Stomach (tissue), 4 donors: ENCODE measurements around the gene NPTX1.

ENCODE experiments used
- POLR2AphosphoS5 ChIP-seq, 3 donors: sonication (generic); formaldehyde crosslinking; IDR thresholded peaks; one replicate each; pipeline ENCODE4 v1.6.1; 2016; ENCODE audit warnings: antibody characterized with exemption in 3 of 3
- TF ChIP-seq, protein P1 (sequence below), 7 experiments: fragments of 450-650 bp in 4 of 7; fragments of 200-600 bp in 3 of 7; sonication (generic) in 3 of 7; IDR thresholded peaks; one replicate each; pipeline ENCODE4 v1.5.1; 2016 to 2019; ENCODE audit warnings: antibody characterized with exemption in 7 of 7, control low read depth in 2 of 7, mild to moderate bottlenecking in 1 of 7

DNA sequence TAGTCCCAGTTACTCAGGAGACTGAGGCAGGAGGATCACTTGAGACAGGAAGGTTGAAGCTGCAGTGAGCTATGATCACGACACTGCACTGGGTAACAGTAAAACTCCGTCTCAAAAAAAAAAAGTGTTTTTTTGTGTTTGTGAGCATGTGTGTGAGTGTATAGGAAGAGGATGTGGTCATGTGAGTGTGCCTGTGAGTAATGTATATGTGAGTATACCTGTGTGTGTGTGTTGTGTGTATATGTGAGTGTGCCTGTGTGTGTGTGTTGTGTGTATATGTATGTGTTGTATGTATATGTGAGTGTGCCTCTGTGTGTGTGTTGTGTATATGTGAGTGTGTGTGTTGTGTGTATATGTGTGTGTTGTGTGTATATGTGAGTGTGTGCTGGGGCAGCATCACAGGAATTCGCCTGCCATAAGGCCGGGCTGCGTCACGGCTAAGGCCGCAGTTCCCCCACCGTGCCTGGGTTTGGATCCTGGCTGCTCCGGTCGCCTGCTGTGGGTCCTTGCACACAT is 21.4 kb upstream of the NPTX1 start:
- TF ChIP-seq, protein P1, sequence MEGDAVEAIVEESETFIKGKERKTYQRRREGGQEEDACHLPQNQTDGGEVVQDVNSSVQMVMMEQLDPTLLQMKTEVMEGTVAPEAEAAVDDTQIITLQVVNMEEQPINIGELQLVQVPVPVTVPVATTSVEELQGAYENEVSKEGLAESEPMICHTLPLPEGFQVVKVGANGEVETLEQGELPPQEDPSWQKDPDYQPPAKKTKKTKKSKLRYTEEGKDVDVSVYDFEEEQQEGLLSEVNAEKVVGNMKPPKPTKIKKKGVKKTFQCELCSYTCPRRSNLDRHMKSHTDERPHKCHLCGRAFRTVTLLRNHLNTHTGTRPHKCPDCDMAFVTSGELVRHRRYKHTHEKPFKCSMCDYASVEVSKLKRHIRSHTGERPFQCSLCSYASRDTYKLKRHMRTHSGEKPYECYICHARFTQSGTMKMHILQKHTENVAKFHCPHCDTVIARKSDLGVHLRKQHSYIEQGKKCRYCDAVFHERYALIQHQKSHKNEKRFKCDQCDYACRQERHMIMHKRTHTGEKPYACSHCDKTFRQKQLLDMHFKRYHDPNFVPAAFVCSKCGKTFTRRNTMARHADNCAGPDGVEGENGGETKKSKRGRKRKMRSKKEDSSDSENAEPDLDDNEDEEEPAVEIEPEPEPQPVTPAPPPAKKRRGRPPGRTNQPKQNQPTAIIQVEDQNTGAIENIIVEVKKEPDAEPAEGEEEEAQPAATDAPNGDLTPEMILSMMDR (IDR thresholded peaks at IDR 0.05), result no peak
- no peak for TF ChIP-seq POLR2AphosphoS5 (IDR thresholded peaks at IDR 0.05)
